Pons (tissue), 1 donor: ENCODE data around the gene EFHC1.

Source experiments
- DNase-seq: peaks from one replicate; pipeline ENCODE4 v3.0.0-alpha.2; 2016; ENCODE audit warnings: low spot score

EFHC1 gene

GRCh38 chr6:52539607-52540006 is 119.5 kb downstream of the EFHC1 start:
- DNase-seq = no peak

GRCh38 chr6:52540286-52540902 is 120.3 kb downstream of the EFHC1 start:
- DNase-seq = no peak

GRCh38 chr6:52541135-52541534 is 121.0 kb downstream of the EFHC1 start:
- DNase-seq = no peak

GRCh38 chr6:52543262-52543661 is 123.1 kb downstream of the EFHC1 start:
- no peak for DNase-seq

- DNase-seq = no peak
Observed at GRCh38 chr6:52543729-52544601, 123.8 kb downstream of the EFHC1 start.

- DNase-seq = no peak
Observed at GRCh38 chr6:52544602-52545405, 124.7 kb downstream of the EFHC1 start.

GRCh38 chr6:52545406-52546119 is 125.4 kb downstream of the EFHC1 start:
- no peak for DNase-seq

GRCh38 chr6:52546192-52546591 is 126.0 kb downstream of the EFHC1 start:
- DNase-seq = no peak

GRCh38 chr6:52546678-52547077 is 126.5 kb downstream of the EFHC1 start:
- no peak for DNase-seq

- DNase-seq = no peak
Observed at GRCh38 chr6:52547647-52548352, 127.7 kb downstream of the EFHC1 start.

- no peak for DNase-seq
Observed at GRCh38 chr6:52548353-52548713, 128.2 kb downstream of the EFHC1 start.

GRCh38 chr6:52548999-52549398 is 128.9 kb downstream of the EFHC1 start:
- no peak for DNase-seq

- DNase-seq = no peak
Observed at GRCh38 chr6:52549428-52549827, 129.3 kb downstream of the EFHC1 start.

- no peak for DNase-seq
Observed at GRCh38 chr6:52550014-52550575, 130.0 kb downstream of the EFHC1 start.

GRCh38 chr6:52550870-52551269 is 130.7 kb downstream of the EFHC1 start:
- no peak for DNase-seq

- DNase-seq = peak; percentile 42
Observed at GRCh38 chr6:52551483-52552277, 131.5 kb downstream of the EFHC1 start.

- DNase-seq = no peak
Observed at GRCh38 chr6:52552278-52552643, 132.1 kb downstream of the EFHC1 start.

GRCh38 chr6:52553158-52553557 is 133.0 kb downstream of the EFHC1 start:
- no peak for DNase-seq

- DNase-seq = no peak
Observed at GRCh38 chr6:52553719-52554118, 133.6 kb downstream of the EFHC1 start.

GRCh38 chr6:52554684-52555280 is 134.6 kb downstream of the EFHC1 start:
- no peak for DNase-seq
